WTC11 (cell line): ENCODE data around the gene BECN2. TPM values are rescaled to one million over a fixed set of nuclear protein-coding genes. Genes with fewer than 3 reads are reported as not detected.

Source experiments
- ATAC-seq: fragments of 200-7000 bp; cut with Tn5 transposase; 2 replicates; pipeline ENCODE4 v1.10.0; 2021; ENCODE audit warnings: mild to moderate bottlenecking, moderate library complexity
- CTCF ChIA-PET: fragments of 300-600 bp; sonication (Branson Sonifier 250); formaldehyde crosslinking; loops from one replicate; lab custom pipeline; 2021; ENCODE audit warnings: antibody characterized with exemption; lab: Charles Lee
- POLR2A ChIA-PET: fragments of 350-600 bp; sonication (Branson Sonifier 250); formaldehyde crosslinking; loops from one replicate; lab custom pipeline; 2021; ENCODE audit warnings: antibody characterized with exemption; lab: Charles Lee
- DNase-seq: peaks from one replicate; pipeline ENCODE4 v3.0.0; 2021; ENCODE audit warnings: low spot score
- H3K27ac Mint-ChIP-seq: 2 replicates; pipeline ENCODE4 v1.8.0; 2021; ENCODE audit warnings: mixed read lengths
- H3K27me3 Mint-ChIP-seq: 2 replicates; pipeline ENCODE4 v1.8.0; 2021; ENCODE audit warnings: low read depth, mild to moderate bottlenecking, moderate library complexity, mixed read lengths
- H3K36me3 Mint-ChIP-seq: 2 replicates; pipeline ENCODE4 v1.8.0; 2021; ENCODE audit warnings: mixed read lengths
- H3K4me1 Mint-ChIP-seq: 2 replicates; pipeline ENCODE4 v1.8.0; 2022; ENCODE audit warnings: mixed read lengths
- H3K4me3 Mint-ChIP-seq: 2 replicates; pipeline ENCODE4 v1.8.0; 2021; ENCODE audit warnings: mild to moderate bottlenecking, moderate library complexity, mixed read lengths
- H3K9me3 Mint-ChIP-seq: 2 replicates; pipeline ENCODE4 v1.8.0; 2021; ENCODE audit warnings: mixed read lengths
- AFF4 ChIP-seq: sonication (generic); formaldehyde crosslinking; IDR thresholded peaks from 2 replicates; pipeline ENCODE4 v1.8.1; 2023; ENCODE audit warnings: mild to moderate bottlenecking, missing genetic modification reagents, borderline replicate concordance
- ATF2 ChIP-seq: sonication (generic); formaldehyde crosslinking; IDR thresholded peaks from 2 replicates; pipeline ENCODE4 v1.8.1; 2022; ENCODE audit warnings: low read depth, missing genetic modification reagents, borderline replicate concordance
- ATF6 ChIP-seq: sonication (generic); formaldehyde crosslinking; IDR thresholded peaks from 2 replicates; pipeline ENCODE4 v1.8.1; 2023; ENCODE audit warnings: mild to moderate bottlenecking, missing genetic modification reagents
- EMX1 ChIP-seq: fragments of 250-450 bp; sonication (Bioruptor Pico); IDR thresholded peaks from 2 replicates; pipeline ENCODE4 v1.8.0; 2021; ENCODE audit warnings: mild to moderate bottlenecking
- FOXP4 ChIP-seq: sonication (generic); formaldehyde crosslinking; IDR thresholded peaks from 2 replicates; pipeline ENCODE4 v1.8.0; 2022; ENCODE audit warnings: mild to moderate bottlenecking, missing genetic modification reagents
- HMGA2 ChIP-seq: fragments of 250-450 bp; sonication (Bioruptor Pico); IDR thresholded peaks from 2 replicates; pipeline ENCODE4 v1.4.0; 2021; ENCODE audit warnings: mild to moderate bottlenecking, moderate library complexity
- NR3C1 ChIP-seq: sonication (generic); formaldehyde crosslinking; conservative IDR thresholded peaks from 2 replicates; pipeline ENCODE4 v1.8.1; 2023; ENCODE audit warnings: low read depth, mild to moderate bottlenecking, missing genetic modification reagents
- RORB ChIP-seq: fragments of 250-450 bp; sonication (Bioruptor Pico); IDR thresholded peaks from 2 replicates; pipeline ENCODE4 v1.9.0; 2021; ENCODE audit warnings: mild to moderate bottlenecking
- ZBTB21 ChIP-seq: sonication (generic); formaldehyde crosslinking; IDR thresholded peaks from 2 replicates; pipeline ENCODE4 v1.8.1; 2023; ENCODE audit warnings: mild to moderate bottlenecking, missing genetic modification reagents, borderline replicate concordance
- ZBTB43 ChIP-seq: sonication (generic); formaldehyde crosslinking; IDR thresholded peaks from 2 replicates; pipeline ENCODE4 v1.8.1; 2023; ENCODE audit warnings: mild to moderate bottlenecking, missing genetic modification reagents
- ZNF138 ChIP-seq: sonication (generic); formaldehyde crosslinking; conservative IDR thresholded peaks from 2 replicates; pipeline ENCODE4 v1.8.1; 2022; ENCODE audit warnings: mild to moderate bottlenecking, moderate library complexity, missing genetic modification reagents
- ZNF263 ChIP-seq: sonication (generic); formaldehyde crosslinking; IDR thresholded peaks from 2 replicates; pipeline ENCODE4 v1.8.1; 2022; ENCODE audit warnings: low read depth, mild to moderate bottlenecking, moderate library complexity, missing genetic modification reagents
- total RNA-seq: library from RNA; stranded (reverse); gene quantifications from 3 replicates; pipeline ENCODE4 v1.2.3, GENCODE V29; 2021

BECN2 gene
- total RNA-seq, 1 experiment from 2014 or later = not detected

GRCh38 chr1:241942738-241943137, 14.8 kb upstream of the BECN2 start (continued):
- TF ChIP-seq ATF6 (CRISPR knock-in tag) = no peak
- no peak for TF ChIP-seq ZNF138 (CRISPR knock-in tag)

- Mint-ChIP-seq H3K4me3 (no peak overlapping the region), H3K9me3 (peaks cover 9% of the 10 kb centered on the region)
- ATAC-seq (no peak), DNase-seq (no peak)
- TF ChIP-seq HMGA2 (CRISPR knock-in tag) (no peak), FOXP4 (CRISPR knock-in tag) (no peak), AFF4 (CRISPR knock-in tag) (no peak)
- TF ChIP-seq, all 79 proteins: peak for 0
- CTCF ChIA-PET = no interaction called here
- no peaks in the 10 kb centered on the region for H3K4me1 Mint-ChIP-seq
- no peaks in the 10 kb centered on the region for H3K27me3 Mint-ChIP-seq
- H3K36me3 Mint-ChIP-seq = no peaks in the 10 kb centered on the region; the same call in 1 of the 2 replicates
- POLR2A ChIA-PET = no interaction called here
- H3K27ac Mint-ChIP-seq = no peak overlapping the region
These were observed 13.3 kb upstream of the BECN2 start for GRCh38 chr1:241944300-241944699.

GRCh38 chr1:241947354-241947753, 10.2 kb upstream of the BECN2 start:
- H3K9me3 Mint-ChIP-seq = no peaks in the 10 kb centered on the region
- ATAC-seq = no peak
- TF ChIP-seq ATF2 (CRISPR knock-in tag) (no peak), EMX1 (CRISPR knock-in tag) (no peak), NR3C1 (CRISPR knock-in tag) (no peak), ZNF263 (CRISPR knock-in tag) (no peak), ZBTB21 (no peak), RORB (CRISPR knock-in tag) (no peak), FOXP4 (CRISPR knock-in tag) (no peak), ZBTB43 (CRISPR knock-in tag) (no peak)
- TF ChIP-seq, all 79 proteins: peak for 0
- Mint-ChIP-seq H3K4me1 (no peaks in the 10 kb centered on the region), H3K27me3 (no peaks in the 10 kb centered on the region), H3K27ac (no peak overlapping the region), H3K4me3 (no peak overlapping the region), H3K36me3 (no peaks in the 10 kb centered on the region)
- POLR2A ChIA-PET = no interaction called here
- DNase-seq = no peak
- CTCF ChIA-PET = interaction anchor here (1.2 to 1.3 kb wide), 2 partner anchors 38 to 51 kb away, joined by 5 to 6 read pairs; partner anchors contain the start of gene MAP1LC3C
